Measurements from ENCODE around the gene MCTP1.

- TF ChIP-seq EZH2phosphoT487 (IDR thresholded peaks at IDR 0.05; ENCODE audit: borderline replicate concordance) (no peak), CTCF (conservative IDR thresholded peaks at IDR 0.05; ENCODE audit: low read length) (no peak)
Measured at GRCh38 chr5:94682814-94683520, 601.9 kb downstream of the MCTP1 start.
